ENCODE measurements around the gene PNLIP. TPM values are rescaled to one million over a fixed set of nuclear protein-coding genes. Genes with fewer than 3 reads are reported as not detected.

PNLIP gene
- total RNA-seq, 1 donor from 2014 or later = 1.4 TPM

DNA sequence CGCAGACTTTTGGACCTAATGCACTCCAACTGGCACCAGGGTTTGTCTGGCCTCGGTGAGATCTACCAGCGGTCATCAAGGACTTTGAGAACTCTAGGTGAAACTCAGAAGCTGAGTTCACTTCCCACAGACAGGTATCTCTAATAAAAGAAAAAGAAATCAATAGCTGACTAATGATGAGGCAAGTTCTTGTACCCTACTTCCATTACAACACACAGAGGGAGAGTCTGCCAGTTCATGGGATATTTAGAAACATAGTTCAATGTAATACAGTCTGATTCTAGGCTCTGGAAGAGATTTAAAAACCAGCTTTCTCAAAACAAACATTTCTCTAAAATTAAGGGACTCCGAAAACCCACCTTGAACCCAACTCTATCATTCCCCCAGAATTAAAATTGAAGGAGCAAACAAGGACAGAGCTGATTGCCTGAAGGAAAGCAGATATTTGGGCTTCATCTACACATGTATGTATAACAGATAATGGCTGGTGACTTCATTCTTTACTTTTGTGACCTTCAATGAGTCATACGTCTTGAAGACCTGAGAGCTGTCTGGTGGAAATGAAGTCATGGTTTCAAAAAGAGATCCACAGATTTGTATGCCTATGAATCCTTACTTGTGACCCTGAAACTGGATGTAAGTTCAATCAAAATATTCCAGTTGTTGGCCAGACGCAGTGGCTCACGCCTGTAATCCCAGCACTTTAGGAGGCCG, 42.3 kb downstream of the PNLIP start:
- DNase-seq = no peak

DNA sequence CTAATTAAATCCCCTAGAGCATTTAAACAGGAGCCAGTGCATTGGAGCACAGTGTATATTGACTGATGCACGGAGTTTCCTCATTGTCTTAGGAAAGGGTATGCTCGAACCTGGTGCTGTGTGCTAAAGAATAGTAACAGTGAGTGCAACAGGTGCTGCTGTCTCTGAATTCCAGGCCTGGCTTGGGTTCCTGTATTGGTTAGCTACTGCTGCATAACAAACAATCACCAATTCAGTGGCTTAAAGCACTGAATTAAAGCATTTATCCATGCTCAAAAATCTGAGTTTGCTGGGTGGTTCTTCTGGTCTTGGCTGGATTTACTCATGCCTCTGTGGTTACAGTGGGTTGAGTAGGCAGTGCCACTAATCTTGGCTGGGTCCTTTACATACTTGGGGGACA, 43.3 kb downstream of the PNLIP start:
- DNase-seq = no peak

DNA sequence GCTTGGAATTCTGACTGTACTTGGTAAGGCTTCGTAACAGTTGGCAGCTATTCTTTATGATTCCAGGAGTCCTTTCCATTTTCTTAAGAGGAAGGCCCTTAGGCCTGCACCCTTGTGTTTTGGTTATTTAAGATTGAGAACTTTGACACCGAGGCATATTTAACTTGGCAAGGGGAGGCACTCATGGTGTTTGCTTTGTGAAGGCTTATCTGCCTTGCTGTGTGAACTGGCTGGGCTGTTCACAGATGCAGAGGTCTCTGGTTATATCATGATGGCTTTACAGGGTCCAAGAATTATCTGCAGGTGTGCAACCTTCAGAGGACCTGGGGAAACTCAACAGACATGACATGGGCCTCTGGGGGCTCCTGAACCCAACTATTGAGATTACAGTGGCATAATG, 44.2 kb downstream of the PNLIP start:
- no peak for DNase-seq

DNA sequence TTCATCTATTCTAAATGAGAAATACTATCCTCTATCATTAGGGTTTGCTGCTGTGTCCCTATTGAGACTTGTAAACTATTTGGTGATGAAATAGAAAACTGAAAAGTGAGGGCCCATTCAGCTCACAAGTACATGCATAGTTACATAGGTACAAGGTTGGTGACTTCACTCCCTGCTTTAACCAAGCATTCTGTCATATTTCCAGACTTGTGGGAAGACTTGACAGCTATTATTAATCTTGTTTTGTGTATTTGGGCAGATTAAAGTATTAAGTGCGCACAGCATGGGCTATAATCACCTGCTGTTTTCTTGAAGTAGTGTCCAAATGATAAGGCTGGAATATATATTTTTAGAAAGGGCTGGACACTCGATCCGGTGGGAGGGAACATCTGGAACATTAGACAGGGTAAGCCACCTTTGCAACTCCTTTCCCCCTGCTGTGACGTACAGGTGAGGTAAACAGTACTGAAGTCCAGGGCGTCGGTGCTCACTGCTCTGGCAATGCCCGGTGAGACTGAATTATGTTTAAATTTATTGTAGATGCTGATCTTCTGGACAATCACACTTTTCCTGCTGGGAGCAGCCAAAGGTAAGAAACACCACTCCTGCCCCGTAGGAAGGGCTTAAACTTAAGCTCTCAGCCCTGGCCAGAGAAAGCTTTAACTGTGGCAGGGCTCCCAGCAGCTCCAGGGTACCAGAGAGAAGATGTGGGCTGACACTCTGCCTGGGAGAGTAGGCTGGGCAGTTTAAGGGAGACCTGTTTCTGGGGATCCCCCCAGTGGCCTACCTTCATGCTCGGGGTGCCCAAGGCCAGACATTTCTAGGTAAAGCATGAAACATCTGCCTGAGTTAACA, 45.1 kb downstream of the PNLIP start, which contains the start of gene PNLIPRP1:
TSS of gene PNLIPRP1 (plus strand) at position 370 of the 855 bp plus-strand sequence. CDS start at position 541, 171 bp downstream.
- DNase-seq = no peak

DNA sequence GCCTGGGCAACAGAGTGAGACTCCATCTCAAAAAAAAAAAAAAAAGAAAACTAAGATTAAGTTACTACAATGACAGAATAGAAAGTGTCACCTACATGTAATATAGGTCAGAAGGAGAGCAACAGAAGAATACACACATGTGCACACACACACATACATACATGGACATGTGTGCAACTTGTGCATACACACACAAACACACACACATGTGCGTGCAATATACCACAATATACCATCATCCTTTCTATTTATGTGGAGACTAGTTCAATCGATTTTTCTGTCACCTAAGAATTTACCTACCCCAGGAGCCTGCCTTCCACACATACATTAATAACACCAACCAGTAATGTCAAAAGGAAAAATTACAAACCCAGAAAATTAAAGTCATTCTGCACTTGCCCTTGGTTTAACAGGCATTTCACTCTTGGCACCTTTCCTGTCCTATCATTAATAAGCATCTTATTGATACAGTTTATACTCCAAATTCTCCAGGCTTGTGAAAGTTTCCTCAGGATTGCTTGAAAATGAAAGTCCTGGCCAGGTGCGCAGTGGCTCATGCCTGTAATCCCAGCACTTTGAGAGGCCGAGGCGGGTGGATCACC, 47.5 kb downstream of the PNLIP start:
- DNase-seq = no peak

DNA sequence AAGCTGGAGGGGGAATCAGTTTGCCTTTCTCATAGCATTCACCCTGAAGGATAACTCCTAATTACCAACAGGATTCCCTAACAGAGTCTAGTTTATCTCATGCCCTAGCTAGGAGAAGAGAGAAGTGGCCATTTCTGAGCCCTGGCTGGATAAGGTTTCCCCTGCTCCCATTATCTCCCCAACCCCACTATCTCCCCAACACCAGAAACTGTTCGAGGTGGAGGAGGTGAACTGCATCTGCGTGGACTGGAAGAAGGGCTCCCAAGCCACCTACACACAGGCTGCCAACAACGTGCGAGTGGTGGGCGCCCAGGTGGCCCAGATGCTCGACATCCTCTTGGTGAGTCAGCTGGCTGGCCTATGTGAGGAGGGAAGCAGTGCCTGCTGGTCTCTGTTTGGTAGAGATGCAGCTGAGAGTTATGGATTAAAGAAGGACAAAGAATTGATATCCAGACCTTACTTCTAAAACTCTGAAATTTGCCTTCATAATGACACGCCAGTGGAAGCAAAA, 48.8 kb downstream of the PNLIP start:
- DNase-seq = no peak

DNA sequence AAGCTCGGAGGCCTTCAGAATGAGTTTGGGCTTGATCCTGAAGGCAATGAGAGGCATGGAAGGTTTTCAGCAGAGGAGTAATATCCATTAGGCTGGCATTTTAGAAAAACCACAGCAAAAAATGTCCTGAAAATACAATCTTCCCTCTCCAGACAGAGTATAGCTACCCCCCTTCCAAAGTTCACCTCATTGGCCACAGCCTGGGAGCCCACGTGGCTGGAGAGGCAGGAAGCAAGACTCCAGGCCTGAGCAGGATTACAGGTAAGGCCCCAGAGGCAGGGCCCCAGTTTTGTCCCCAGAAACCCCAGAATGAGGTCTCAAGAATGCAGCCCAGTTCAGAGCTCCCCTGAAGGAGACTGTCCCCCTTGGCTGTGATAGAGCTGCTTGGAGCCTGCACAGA, 50.3 kb downstream of the PNLIP start:
- no peak for DNase-seq

DNA sequence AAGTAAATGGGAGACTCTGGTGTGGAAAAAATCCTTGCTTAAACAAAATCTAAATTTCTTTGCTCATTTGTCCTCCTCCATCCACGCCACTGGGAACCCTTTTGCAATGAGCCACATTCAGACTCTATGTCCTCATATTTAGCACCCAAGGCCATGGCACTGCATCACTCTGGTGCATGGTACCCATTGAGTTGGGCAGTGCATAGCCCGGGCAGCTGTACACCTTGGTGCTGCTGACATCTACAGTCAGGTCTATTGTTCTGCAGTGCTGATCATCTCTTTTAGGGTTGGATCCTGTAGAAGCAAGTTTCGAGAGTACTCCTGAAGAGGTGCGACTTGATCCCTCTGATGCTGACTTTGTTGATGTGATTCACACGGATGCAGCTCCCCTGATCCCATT, 51.8 kb downstream of the PNLIP start:
- no peak for DNase-seq

DNA sequence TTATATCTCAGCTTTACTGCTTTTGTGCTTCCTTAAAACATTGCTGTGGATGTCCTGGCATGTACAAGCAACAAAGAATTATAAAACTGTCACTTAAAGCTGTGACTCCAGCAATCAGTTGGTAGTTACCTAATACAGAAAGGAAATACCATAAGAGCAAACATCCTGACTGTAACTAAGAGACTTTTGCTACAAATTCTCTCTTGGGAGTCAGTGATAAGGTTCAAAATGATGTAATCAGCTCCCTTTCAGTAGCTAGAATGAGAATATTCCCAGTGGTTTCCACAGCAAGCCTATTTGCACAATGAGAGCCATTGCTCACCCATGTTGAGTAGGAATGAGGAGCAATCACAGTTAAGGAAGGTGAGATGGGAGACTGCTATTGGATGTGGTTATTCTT, 52.6 kb downstream of the PNLIP start:
- no peak for DNase-seq

DNA sequence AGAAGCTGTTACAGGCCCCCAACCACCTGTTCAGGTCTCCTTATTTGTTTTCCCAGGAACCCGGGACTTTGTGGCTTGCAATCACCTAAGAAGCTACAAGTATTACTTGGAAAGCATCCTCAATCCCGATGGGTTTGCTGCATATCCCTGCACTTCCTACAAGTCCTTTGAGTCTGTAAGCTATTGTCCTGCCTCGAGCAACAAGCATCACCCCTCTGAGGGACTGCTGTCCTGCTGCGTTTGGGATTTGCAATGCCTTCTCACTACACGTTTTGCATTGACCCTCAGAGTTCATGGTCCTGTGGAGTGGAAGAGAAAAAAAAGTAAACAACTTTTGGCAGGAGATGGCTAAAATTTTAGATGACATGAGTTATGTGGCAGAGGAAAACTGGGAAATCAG, 54.3 kb downstream of the PNLIP start:
- no peak for DNase-seq

DNA sequence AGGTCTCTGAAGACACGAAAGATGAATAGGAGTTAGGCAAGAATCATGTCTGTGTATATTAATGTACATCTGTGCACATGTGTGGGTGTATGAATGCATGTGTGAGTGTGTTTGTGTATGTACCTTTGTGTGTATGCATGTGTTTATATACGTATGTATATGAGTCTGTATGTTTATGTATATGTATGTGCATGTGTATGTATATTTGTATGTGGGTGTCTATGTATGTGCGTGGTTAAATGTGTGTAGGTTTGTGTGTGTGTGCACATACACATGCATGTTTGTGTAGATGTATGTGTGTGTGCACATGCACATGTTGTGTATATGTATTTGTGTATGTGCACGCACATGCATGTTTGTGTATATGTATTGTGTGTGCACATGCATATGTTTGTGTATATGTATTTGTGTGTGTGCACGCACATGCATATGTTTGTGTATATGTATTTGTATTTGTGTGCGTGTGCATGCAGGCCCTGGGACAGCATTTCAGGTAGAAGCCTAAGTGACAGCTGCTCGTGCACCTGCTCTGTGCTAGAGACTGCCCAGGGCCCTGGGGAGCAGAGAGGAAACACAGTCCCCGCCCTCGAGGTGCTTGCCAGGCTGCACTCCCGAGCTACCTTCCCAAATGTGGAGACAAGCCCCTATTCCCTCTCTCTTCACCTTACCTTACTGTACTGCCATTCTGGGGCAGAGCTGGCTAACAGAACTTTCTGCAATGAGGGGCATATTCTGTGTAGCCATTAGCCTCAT, 57.1 kb downstream of the PNLIP start:
- no peak for DNase-seq

DNA sequence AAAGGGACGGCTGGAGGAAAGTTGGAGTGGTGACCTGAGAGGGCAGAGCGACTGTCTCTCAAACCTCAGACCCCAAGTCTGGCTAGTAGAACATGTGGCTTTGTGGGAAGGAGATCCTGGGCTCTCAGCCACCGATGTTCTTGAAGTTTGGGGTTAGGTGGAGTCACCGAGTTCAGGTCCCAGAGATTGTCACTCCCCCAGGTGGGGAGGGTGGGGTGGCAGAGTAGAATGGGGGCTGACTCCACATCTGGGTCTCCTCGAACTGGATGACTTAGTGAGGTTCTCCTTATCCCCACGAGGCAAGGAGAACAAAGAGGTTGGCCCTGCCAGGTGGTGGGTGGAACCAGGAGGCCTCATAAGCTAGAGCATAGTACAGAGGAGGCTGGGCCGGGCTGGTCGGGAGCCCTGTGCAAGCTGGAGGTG, 60.3 kb downstream of the PNLIP start:
- no peak for DNase-seq

DNA sequence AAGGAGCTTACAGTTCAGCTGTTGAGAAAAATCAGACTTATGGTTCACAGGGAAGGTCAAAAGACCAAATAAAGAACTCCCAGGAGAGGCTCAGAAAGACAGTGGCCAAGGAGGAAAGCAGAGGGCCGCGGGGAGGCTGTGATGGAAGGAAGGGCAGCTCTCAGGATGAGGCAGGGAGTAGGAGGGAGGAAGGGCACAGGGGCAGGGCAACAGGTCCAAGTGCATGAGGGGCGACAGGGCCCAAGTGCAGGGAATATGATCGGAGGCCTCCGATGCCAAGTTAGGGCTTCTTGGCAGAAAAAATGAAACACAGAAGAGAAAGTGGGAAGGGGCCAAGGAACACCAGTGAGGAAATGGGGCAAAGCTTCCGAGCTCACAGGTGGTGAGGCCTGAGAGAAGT, 61.6 kb downstream of the PNLIP start:
- no peak for DNase-seq

DNA sequence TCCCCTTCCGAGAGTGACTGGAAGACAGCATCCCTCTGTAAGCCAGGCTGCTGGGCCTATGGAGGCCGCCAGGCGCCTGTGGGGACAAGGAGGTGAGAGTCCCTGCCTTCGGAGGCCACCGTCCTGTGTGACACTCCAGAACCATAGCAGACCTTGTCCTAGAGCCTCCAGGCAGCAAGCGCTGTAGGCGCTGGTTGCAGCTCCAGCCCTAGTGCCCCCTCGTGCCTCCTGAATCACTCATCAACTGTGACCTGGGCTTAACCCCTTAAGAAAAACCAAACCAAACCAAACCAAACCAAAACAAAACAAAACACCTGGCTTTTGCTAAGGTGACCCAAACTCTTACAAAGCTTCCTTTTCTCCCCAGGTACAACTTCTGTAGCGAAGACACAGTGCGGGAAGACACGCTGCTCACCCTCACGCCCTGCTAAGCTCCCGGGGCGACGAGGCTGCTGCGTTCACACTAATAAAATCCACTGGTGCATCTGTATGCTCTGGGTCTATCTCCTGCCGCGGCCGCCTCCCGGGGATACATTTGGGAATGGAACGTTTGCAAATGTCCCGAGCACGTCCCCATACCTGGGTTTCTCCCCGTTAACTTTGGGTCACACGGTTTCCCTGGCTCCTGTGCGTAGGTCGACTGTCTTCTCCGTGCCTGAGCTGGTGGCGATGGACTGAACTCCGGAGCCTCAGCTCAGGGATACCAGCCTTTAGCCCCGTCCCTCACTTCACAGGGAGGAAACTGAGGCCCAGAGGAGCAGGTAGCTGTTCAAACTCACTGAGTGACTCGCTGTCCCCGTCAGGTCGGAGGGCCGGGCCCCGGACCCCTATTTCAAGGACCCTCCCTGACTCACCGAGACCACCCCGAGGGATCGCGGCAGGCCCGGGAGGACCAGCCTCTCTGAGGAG, 63.2 kb downstream of the PNLIP start:
- no peak for DNase-seq

DNA sequence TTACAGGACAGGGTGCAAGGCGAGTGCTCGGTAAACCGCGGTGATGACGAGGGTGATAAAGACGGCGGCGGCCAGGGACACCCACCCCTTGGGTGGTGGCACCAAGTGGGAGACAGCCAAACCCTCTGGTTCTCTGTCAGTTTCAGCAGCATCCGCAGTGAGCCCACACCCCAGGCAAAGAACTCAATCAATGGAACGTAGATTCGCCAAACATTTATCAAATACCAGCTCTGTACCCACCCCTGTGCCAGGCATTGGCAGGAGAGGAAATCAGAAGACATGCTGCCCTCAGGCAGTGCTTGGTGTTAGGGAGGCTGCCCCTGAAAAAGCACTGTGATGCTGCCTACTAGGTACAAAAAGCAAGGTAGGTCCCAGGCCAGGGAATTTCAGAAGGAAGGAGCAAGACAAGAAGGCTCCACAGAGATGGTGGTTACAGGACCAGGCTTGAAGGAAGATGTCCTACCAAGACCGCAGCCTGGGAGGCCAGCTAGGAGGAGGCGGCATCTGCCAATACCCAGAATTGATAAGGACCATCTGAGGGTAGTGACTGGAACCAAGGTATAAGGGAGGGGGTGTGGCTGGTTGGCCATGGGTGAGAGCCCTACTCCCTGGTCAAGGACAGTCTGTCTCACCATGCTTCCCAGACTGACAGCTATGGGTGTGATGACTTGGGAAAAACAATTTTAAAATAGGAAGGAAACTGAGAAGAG, 64.9 kb downstream of the PNLIP start:
- no peak for DNase-seq

DNA sequence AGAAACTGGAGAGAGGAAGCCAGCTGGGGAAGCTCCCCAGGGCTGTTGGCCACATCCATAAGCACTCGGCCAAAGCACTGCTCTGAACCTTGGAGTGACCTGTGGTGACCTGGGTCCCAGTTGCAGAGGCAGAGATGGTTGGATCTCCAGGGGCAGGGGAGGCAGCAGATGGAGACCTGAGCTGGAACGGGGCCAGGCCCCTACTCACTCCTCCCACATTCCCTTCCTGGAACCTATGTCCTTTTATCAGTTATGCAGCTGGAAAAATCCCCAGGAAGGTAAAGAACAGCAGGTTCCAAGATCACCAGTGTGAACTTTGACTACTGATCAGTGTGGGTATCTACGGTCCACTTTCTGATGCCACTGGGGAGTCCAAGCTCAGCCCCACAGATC, 65.4 kb downstream of the PNLIP start:
- no peak for DNase-seq

DNA sequence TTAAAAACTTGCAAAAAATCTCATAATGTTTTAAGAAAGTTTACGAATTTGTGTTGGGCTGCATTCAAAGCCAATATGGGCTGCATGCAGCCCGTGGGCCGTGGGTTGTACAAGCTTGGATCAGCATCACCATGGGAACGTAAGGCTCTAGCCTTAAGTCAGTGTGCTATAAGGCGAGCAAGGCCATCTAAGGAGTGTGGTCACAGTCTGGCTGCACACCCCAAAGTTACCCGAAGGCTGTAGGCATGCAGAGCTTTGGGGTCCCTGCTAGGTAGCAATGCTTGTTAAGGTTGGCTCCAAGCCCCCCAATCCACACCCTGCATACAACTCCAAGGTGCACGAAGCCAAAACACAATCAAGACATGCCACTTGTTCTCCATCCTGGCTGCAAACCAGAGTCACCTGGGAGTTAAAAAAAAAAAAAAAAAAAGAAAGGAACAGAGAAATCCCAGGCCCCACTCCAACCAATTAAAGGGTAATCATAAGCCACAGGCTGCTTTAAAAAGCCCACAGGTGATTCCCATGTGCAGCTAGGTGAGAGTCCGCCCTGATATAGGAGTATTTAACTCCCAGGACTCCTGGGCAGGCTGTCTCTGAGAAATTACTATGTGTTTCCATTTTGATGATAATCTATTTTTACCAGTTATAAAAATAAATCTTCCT, 66.5 kb downstream of the PNLIP start:
- no peak for DNase-seq

DNA sequence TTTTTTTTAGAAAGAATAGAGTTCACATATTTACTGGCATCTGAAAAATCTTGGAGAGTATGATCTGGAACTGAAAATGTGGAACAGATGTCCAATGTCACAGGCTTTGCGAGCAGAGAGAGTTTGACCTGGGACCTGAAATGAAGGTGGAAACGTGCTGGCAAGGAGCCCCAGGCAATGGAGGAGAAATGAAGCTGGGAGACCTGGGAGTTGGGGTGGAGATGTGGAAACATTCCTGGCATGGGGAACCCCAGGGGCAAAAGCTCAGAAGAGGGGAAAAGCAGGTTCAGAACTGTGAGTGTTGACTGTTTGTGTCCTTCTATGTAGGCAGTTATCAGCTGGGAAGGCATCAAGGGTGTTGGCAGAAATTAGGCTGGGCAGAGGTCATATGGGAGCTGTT, 67.7 kb downstream of the PNLIP start:
- no peak for DNase-seq

DNA sequence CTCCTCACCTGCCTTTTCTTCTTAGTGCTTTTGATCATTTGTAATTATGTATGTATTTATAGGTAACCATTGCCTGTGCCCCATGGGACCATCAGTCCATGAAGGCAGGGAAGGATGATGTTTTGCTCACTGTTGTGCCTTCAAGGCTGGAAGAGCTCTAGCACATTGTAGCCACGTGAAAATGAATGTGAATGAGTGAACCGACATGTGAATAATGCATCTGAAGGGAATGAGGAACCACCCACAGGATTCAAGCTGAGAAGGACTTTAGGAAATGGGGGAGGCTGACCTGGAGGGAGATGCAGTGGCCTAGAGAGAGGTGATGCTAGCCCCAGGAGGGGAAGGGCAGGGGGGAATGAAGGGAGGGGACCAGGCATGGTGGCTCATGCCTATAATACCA, 69.1 kb downstream of the PNLIP start:
- no peak for DNase-seq

DNA sequence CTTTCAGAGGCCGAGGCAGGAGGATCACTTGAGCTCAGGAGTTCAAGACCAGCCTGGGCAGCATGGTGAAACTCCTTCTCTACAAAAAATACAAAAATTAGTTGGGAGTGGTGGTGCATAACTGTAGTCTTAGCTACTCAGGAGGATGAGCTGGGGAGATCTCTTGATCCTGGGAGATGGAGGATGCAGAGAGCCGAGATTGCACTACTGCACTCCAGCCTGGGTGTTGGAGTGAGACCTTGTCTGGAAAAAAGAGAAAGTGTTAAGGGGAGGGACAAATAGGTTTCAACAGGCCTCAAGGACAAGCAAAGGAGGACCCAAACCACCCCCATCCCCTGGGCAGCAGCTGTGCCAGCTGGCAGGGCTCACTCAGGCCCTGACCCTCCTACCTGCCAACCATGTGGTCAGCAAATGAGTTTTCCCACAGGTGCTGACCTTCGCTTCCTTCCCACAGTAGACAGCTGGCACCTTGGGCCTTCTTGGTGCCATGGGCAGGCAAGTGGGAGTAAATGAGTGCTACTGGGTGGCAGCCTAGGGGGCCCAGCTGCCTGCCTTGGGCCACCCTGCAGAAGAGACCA, 69.6 kb downstream of the PNLIP start:
- no peak for DNase-seq

All from skin of body (tissue), 2 donors.